HG03558 (cell line): ENCODE results near the gene CACNA2D3.
"Not testable (repeated sequence)": the region's sequence is repeated elsewhere in the genome, so short reads cannot be mapped to it uniquely, and the experiment has no call there.

Source experiments
- ATAC-seq: cut with Tn5 transposase; IDR thresholded peaks from one replicate; pipeline ENCODE4 v1.9.1; 2021; ENCODE audit warnings: moderate number of reproducible peaks; ENCODE audit not compliant: unreplicated experiment; ENCODE audit errors: extremely low read depth

The CACNA2D3 gene

DNA sequence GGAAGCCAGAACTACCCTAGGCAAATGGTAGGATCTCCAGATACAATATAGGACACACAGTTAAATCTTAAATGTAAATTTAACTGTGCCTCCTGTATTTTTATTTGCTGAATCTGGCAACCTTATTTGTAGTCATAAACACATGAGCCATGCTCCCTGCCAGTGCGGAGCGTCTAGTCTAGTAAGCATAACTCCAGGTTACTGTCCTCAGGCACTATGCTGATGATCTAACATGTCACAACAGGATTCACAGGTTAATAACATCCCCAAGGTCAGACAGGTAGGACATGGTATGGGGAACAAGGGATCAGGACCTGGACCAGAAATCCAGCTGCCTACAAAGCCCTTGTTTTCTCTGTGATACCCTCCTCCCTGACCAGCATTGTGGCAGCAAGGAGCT, 305.1 kb downstream of the CACNA2D3 start:
- ATAC-seq = no peak

DNA sequence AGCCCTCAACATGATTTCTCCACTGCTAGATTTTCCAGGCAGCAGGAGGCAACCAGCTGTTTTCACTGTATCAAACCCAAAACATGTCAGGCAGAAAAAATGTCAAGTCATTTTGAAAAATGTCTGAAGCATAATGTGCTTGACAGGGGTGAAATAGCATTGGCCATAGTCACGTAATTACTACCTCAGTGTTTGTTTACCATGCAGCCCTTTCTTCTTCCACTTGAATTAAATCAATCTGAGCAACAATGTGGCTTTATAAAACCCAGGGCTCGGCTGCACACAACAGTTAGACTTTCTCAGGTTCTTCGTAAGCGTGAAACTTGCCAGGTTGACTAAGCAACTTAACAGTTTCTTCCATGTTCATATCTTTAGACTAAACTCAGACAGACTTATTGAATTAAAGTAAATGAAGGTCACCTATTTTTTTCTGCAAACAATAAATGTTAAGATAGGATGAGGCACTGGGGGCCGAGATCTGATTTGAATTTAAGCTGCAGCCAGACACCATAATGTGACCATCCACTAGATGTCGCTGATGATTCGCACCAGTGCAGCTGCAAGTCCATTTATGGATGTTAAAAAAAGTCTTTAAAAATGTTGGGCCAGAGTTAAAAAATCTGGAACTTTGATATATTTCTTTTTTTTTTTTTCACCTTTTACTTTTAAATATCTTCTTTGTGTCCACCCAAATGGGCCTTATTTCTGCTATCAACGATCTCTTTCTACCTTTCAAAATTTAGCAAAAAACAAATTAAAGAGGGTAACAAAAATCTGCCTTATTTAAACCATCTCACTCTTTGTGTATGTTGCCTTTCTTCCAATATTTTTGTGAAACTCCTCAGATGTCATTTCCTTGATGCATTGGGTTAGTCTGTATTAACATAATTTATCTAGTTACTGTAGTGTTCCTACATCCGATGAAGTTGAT, 305.9 kb downstream of the CACNA2D3 start:
- no peak for ATAC-seq

DNA sequence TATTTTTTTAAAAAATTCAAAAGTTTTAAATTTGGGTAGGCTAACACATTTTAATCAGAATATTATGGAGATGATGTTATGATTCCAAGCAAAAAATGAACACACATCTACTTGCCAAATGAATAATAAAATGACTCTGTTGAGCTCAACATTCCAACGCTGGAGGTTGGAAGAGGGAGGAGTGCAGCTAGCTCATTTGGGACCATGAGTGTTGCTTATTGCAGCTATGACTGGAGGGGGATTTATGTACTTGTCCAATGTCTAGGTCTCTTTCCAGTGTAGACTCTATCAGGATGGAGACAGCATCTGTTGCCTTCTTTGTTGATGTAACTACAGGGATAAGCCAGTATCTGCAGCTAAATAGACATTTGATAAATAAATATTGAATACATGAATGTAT, 310.6 kb downstream of the CACNA2D3 start:
- ATAC-seq = no peak

DNA sequence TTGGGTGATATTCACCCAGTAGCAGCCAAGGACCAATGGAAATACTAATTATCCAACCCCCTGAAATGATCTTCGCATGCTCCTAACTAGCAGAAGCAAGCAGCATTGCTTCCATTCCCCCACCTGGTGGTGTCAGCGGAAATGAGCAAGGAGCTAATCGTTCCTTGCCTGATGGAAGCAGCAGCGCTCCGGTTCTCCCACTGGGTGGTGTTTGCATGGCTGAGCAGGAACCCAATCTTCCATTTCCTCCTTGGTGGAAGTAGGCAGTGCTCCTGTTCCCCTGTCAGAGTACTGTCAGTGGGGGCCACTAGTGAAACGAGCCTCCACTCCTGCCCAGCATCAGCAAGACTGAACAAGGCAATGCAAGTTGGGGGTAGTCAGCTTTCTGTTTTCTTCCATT, 311.5 kb downstream of the CACNA2D3 start:
- ATAC-seq = no peak

DNA sequence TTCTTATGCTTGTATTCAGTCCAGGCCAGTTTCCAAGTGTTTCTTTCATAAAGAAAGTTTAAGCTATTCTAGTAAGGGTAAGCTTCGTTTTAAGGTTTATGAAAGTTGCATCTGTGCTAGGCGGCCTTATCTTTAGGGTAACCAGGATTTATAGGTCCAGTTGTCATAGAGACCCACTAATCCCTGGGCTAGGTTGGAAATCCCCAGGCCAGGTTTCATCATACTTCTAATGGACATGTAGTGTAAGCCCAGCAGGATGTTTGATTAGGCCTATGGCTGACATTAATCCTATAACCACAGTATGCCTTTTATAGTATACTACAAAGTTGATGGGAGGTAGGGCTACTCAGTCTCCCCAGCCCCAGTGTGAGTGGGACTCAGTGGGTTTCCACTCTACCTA, 312.4 kb downstream of the CACNA2D3 start:
- no peak for ATAC-seq

DNA sequence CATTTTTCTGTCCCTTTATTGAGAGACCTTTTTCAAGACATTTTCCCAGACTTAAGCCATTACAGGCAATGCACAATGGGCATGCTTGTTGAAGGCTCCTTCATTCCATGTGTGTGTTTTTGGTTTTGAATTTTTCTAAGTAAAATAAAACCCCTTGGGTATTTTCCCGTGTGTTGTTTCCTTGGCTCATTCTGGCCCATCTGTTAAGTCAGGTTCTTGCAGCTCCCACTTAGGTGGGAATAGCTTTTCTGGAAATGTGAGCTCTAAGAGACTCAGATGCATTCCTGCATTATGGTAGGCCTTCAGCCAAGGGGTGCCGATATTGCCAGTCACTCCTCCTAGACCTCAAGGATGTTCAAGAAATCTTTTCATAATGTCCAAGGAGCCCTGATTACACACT, 314.9 kb downstream of the CACNA2D3 start:
- ATAC-seq = no peak

DNA sequence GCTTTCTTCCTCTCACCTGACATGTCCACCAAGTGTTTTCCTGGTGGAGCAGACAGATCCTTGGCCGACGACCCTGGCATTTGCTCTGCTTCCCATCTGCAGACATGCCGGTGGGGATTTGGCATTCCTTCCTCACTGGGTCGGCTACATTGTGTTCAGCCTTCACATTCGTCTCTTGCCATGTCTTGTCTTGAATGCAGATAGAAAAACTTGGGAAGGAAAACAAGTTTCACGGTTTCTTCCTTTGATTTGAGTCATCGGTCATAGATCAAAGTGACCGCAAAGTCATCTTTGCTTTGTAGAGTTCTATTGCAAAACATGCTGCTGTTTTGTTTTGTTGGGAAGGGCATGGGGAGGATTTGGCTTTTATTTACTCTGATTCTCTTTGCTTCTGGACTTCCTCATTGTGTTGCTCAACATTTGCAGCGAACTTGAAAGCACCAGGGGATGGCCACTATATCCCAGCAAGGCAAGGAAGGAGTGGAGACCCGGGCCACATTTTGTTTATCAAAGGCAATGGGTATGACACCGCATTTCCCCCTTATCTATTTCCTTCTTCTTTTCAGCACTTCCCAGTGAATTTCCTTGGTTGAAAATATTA, 321.3 kb downstream of the CACNA2D3 start:
- no peak for ATAC-seq

DNA sequence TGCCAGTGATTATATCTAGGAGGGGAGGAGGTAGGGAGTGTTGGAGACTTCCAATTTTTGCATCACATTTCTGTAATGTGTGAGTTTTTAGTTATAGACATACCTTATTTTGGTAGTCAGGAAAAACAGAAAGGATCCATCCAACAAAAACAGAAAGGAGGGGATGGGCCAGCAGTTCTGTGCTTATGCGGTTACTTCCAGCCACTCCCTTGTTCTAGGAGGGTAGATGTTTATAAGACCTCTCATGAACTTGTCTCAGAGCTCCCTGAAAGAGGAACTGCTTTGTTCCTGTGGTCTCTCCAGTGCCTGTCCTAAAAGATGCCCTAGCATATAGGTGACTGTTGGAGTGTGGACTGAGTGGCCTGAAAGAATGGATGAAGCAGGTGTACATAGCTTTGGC, 323.3 kb downstream of the CACNA2D3 start:
- no peak for ATAC-seq

DNA sequence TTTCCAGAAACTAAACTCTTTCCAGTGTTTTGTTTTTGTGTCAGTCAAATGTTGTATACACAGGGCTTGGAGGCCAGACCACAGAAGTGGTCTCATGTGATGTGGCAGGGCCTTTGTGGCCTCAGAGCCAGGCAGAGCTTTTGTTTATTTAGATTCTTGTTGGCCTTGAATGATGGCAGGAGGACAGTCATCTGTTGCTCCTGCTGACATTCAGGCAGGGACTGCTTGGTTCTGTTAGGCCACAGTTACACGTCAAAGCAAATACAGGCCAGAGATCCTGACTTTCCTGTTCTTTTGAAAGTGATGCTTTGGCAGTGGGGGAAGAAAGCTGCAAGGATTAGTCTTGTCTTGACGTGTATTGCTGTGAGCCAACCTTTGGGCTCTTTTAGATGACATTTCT, 325.1 kb downstream of the CACNA2D3 start:
- no peak for ATAC-seq

DNA sequence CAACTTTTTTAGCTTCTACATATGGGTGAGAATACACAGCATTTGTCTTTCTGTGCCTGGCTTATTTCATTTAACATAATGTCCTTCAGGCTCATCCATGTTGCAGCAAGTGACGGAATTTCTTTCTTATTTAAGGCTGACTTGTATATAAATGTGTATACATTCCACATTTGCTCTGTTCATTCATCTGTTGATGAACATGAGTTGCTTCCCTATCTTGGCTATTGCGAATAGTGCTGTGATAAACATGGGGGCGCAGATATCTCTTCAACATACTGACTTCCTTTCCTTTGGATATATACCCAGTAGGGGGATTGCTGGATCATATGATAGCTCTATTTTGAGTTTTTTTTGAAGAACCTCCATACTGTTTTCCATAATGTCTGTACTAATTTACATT, 332.5 kb downstream of the CACNA2D3 start:
- no peak for ATAC-seq

DNA sequence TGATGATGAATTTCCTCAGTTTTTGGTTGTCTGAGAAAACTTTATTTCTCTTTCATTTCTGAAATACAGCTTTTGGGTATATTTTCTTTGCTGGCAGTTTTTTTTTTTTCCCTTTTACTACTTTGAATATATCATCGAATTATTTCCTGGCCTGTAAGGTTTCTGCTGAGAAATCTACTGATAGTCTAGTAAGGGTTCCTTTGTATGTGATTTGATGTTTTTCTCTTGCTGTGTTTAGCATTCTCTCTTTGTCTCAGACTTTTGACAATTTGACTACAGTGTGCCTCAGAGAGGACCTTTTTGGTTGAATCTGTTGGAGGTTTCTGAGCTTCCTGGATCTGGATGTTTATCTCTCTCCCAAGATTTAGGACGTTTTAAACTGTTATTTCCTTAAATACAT, 336.0 kb downstream of the CACNA2D3 start:
- ATAC-seq = no peak

DNA sequence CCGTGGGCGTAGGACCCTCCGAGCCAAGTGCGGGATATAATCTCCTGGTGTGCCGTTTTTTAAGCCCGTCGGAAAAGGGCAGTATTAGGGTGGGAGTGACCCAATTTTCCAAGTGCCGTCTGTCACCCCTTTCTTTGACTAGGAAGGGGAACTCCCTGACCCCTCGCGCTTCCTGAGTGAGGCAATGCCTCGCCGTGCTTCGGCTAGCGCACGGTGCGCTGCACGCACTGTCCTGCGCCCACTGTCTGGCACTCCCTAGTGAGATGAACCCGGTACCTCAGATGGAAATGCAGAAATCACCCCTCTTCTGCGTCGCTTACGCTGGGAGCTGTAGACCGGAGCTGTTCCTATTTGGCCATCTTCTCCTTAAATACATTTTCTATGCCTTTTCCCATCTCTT, 342.2 kb downstream of the CACNA2D3 start:
- ATAC-seq = not testable (repeated sequence)

DNA sequence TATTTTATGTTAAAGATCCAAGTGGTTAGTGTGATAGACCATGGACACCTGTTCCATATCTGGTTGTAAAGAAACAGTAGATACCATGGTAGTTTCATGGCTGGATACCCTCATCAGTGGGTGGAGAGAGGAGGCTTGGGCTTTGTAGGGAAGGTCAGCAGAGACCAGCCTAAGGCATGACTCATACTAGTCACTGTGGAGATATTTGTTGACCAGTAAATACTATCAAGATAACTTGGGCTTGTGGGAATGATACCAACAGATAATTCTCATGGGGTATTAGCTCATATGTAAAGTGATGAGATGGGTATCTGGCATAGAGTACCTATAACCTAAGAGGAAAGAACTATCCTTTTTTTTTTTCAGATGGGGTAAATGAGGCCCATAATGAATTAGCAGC, 354.5 kb downstream of the CACNA2D3 start:
- no peak for ATAC-seq

DNA sequence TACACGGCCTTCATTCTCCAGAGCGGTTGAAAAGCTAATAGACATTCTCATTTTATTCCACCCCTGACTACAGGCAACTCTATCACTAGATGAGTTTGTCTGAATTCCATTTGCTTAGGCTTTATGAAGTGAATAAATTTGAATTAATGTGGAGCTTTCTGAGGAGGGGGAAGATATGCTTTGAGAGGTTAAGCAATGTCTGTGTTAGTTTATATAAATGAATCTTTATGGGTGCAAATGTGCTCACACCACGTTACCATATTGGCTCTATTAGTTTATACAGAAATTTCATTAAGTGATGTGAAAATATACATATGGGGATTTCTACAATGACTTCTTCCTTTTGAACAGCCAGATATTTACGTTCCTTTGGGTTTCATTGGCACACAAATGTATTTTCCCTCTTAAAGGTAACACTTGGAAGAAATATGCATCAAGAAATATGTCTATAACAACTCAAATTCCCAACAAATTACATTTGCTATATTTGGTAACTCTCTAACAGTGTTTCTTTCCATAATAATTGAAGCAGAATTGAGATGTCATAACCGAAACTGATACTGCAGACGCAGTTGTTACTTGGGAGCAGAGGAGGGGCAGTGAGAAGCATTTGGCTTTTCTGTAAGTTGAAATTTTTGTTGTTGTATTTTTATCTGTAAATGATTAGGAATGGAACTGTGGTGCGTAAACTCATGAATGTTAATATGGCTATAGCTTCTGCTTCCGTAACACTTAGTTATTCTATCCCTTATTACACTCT, 359.4 kb downstream of the CACNA2D3 start:
- ATAC-seq = no peak

DNA sequence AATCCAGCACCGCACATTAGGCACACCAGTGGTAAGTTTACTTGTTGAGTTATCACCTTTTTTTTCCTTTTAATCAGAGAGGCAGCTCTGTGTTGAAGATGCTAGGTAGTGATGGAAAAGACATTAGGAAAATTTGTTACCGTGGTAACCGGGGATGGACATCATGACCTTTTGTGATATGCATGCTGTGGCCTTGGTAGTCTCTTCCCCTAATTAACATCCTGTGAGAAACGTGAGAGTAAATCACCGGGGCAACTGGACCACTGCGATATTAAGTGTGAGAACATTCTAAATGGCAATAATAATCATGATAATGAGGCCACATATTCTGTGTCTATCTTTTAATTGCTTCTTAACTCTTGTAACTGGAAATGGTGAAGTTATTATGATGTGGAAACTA, 362.0 kb downstream of the CACNA2D3 start:
- no peak for ATAC-seq

DNA sequence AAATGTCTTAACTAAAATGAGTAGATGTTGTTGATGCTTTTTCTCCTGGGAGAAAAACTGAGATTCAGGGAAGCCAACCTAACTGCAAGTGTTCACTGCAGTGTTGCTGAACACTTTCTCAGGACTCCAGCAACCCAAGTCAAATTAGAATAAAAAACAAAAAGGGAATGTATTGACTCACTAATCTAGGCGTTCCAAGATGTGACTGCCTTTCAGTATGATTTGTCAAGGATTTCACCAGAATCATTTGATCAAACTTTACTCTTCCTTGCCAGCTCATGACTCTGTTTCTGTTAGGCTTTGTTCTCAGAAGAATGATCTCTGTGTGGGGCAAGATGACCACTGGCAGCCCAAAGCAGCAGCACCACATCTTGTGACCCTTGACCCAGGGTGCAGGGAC, 364.0 kb downstream of the CACNA2D3 start:
- no peak for ATAC-seq

DNA sequence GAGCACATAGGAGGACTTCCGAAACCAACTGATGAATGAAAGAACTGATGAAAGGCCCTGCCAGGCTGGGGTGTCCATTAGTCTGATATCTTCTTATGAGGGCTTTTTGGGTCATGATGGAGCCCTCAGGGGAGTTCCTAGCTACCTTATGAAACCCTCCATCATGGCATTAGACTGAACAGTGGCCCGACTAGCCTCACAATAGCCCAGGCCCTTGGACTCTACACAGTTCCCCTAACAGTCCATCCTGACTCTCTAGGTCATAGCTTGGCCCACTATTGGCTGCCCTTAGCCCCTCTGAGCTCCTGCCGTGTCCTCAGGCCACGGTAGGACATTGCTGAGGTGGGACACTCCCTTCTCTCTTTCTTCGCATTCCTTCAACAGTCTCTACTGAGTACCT, 365.9 kb downstream of the CACNA2D3 start:
- no peak for ATAC-seq

DNA sequence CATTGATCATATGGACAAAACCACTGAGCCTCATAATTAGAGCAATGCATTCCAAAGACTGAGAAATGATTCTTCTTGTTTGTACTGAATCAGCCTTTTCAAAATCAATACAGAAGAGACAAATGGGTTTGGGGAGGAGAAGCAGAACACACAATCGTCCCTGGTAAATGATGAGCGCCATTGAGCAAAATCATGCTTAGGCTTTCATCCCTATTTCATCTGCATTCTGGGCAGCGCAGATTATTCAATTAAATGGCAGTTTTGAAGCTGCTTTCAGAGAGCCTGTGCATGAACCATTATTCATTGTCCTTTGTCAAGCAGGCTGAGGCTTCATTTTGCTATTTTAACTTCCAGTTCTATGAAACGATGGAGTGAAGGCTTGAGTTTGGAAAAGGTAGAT, 371.9 kb downstream of the CACNA2D3 start:
- no peak for ATAC-seq

DNA sequence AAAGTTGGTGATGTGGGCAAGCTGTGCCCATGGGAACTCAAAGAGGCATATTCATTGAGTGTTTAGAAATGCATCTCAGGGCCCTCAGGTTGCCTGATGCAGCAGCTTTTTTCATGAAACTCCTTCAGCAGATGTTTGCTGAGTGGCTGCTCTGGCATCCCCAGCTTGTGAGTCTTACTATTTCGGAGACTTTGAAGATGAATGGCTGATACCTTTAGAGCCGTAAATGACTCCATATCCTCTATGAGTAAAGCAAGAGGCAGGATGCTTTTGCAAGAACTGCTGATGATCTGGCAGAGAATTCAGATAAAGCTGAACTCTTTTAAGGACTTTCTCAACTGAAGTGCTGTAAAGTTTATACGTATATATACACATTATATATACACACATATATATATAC, 384.3 kb downstream of the CACNA2D3 start:
- no peak for ATAC-seq

DNA sequence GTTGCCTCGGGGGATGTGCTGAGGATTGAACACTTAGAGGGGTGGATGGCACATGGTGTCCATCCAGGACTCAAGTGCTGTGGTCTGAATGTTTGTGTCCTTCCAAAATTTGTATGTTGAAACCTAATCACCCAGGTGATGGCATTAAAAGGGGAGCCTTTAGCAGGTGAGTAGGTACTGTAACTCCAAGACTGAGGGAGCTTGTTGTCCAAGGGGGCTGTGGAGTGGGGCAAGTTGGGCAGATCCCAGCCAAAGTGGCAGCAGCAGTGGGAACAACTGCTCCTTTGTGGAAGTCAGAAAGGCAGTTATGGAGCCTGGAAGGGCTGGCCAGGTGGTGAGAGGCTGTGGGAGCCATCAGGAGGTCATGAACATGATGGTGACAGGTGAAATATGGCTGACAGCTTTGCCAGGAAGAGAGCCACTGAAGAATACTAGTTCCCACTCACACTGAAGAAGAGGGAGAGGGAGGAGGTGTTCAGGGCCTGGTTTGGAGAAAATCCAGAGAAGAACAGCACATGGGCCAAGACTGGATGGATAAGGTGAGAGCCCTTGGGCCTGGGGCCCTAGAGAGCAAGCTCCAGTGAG, 385.6 kb downstream of the CACNA2D3 start:
- ATAC-seq = no peak

DNA sequence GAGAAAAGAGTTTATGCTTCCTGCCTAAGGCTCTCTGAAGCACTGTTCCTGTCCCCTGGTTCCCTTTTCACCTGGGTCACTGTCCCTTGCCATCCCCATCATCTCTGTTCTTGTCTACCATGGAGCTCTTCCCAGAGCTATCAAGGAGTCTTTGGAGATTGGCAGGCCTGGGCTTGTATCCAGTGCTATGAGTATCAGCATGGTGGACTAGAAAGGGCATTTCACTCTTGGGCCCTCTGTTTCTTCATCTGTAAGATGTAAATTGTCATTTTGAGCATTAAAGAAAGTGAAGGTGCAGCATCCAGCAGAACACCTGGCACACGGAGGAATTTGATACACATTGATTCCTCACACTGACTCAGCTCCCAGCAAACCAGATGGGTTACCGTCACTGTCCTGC, 388.2 kb downstream of the CACNA2D3 start:
- ATAC-seq = no peak
